Glomerular endothelial cell (primary cell): ENCODE data around the gene TSN. TPM values are rescaled to one million over a fixed set of nuclear protein-coding genes. Genes with fewer than 3 reads are reported as not detected.

Experiments
- DNase-seq: peaks from one replicate; pipeline ENCODE4 v3.0.0-alpha.2; 2011; ENCODE audit warnings: low read depth, low spot score; ENCODE audit errors: extremely low read depth
- total RNA-seq: library from RNA; depleted of rRNA; stranded (reverse); fragments of >200 nt; gene quantifications from 2 replicates; pipeline ENCODE4 v1.2.3, GENCODE V29; 2015

Gene TSN
- total RNA-seq, 1 donor from 2014 or later = 53.3 TPM

DNA sequence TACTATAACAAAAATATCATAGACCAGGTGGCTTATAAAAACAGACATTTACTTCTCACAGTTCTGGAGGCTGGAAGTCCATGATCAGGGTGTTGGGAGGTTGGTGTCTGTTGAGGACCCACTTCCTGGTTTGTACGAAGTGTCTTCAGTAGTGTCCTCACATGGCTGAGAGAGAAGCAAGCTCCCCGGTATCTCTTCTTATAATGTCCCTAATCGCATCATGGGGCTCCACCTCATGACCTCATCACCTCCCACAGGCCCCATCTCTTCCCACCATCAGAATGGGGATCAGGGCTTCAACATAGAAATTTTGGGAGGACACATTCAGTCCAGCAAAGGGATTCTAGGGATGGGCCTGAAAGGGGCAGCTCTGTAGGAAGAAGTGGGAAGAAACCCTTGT lies 14.0 kb upstream of the TSN start:
- DNase-seq = no peak

DNA sequence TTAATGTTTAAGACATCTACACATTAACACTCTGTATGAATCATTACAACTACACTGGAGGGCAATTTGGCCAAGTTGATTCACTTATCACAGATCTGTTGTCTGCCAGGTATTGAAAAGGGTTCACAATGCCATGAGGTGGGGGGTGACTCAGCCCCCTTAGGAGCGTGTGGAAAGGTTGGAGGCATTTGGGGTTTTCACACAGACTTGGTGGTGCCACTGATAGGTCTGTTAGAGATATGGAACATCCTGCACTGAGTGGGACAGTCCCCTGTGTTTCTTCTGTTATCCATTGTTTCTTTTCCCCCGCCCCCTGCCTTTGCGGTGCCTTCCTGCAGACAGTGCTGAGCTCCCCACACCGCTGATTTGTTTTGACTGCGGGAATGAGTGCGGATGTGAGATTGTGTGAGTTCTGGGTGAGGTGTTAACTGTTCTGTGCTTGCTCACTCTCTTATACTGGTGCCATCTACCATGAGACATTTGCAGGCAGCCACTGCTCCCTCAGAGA lies 9.3 kb upstream of the TSN start:
- no peak for DNase-seq

DNA sequence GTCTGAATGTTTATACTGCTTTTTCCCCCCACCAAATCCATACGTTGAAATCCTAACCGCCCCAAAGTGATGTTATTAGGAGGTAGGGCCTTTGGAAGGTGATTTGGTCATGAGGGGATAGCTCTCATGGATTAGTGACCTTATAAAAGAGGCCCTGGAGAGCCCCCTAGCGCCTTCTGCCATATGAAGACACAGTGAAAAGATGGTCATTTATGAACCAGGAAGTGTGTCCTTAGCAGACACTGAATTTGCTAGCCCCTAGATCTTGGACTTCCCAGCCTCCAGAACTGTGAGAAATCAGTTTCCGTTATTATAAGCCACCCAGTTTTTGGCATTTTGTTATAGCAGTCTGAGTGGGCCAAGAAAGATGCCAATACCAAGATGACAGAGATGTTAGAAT lies 7.2 kb upstream of the TSN start:
- no peak for DNase-seq

DNA sequence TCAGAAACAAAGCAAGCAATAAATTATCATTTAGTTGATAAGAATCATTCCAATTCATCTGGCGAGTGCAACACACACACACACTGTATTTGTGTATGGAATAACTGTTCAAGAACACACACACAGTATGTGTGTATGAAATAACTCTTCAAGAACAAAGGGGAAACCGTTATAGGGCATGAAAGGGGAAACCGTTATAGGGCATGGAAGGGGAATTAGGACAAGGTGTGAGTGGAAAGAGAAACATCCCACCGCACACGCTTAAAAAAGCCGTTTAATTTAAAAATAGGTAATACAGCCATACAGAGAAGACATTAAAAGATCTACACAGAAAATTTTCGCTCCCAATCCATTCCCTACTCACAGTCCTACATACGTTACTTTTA lies 607 bp upstream of the TSN start:
- no peak for DNase-seq

DNA sequence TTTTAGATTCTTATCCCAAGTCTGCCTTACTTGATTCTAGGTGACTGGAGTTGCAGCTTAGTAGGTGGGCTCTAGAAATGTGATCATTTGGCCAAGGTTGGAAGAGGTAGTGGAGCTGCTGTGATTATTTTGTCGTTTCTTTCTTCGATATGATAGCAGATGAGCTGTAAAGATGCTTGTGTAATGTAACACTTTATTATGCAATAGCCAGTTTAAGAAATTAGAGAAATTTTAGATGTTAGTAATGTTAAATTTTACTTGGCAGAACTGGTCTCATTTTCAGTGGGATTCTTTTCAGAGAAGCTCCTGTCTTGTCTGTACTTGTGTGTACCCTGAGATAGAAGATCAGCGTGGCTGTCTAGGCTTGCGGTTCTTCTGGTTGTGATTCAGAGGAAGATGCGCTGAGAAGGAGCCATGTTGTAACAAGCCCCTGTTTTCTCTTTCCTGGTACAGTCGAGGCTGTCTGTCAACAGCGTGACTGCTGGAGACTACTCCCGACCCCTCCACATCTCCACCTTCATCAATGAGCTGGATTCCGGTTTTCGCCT lies 9.3 kb downstream of the TSN start:
- DNase-seq = no peak

DNA sequence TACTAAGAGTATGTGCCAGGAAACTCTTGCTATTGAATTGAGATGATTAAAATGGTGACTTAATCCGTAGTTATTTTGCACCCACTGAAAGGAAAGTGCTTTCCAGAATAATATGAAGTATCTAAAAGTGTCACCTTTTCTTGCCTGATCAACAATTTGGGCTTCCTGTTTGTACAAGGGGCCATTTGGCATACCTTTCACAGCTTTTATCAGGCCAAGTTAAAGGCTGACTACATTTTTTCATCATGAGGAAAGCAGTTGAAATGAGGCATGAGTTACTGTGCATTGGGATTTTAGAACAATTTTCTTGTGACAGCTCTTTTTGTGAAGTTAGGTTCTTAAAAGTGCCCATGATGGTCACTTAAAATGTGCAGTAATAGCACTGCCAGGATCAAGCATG lies 11.2 kb downstream of the TSN start:
- DNase-seq = no peak

DNA sequence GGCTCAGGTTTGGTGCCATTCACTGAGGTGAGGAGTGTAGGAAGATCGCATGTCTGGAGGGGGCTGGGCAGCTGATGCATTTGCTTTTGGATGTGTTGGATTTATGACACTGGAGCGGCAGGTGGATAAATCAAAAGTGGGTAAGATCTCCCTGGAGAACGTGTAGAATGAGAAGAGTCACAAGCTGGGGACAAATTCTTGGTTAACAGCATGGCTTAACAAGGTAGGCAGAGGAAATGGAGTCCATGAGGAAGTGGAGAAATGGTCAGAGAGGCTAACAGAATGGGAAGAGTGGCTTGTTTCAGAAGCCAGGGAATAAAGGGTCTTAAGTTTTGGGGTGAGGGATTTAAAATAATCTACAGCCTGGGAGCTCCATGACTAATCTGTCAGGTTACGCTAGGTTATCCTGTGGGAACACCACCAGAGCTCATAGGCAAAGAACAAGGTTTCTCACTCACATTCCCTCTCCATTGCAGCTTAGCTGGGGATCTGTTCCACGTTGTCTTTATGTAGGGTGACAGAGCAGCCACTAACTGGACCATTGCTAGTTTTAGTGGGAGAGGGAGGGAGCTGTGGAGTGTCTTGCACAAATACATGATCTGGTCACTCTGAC lies 12.8 kb downstream of the TSN start:
- no peak for DNase-seq

DNA sequence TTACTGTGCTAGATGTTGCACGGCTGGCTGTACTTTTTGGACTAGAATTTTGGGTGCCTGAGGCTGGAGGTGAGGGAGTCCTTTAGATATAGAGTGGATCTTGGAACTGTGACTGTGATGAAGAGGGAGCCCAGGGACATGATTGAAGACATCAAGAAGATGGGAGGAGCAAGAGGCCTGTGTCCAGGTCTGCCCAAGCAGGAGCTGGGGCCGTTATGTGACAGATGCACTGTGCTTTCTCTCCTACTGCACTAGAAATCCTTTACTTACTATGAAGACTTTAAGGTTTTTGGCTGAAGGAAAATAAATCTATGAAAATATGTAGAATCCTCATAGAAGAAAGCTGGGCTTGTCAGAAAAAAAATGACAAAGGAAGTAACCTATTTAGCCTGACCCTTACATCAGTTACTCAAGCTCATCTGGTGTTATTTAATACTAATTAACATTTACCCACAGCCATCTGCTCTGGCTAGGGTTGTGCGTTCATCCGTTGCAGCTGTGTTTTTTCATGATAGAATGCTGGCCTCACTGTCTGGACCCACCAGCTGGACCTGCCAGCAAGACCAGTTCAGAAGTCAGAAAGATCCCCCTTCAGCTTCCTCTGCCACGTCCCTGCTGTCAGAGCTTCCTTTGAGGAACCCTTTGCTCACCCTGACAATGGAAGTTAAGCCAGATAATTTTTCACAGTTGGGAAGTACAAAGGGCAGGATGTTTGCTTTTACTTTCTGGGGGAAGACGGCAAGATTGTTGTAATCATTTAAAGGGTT lies 16.7 kb downstream of the TSN start:
- no peak for DNase-seq

DNA sequence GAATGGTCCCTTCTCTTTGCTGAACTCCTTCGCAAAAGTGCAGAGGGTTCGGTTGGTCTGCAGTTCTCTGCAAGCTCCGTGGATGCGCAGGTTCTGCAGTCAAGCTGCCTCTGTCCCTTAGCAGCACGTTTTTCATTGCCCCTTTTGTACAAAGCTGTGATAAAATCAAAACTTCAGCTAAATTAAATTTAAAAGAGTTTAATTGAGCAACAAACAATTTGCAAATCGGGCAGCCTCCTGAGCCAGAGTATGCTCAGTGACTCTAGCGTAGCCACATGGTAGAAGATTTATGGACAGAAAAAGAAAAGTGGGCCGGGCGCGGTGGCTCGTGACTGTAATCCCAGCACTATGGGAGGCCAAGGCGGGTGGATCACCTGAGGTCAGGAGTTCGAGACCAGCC lies 18.8 kb downstream of the TSN start:
- DNase-seq = no peak

DNA sequence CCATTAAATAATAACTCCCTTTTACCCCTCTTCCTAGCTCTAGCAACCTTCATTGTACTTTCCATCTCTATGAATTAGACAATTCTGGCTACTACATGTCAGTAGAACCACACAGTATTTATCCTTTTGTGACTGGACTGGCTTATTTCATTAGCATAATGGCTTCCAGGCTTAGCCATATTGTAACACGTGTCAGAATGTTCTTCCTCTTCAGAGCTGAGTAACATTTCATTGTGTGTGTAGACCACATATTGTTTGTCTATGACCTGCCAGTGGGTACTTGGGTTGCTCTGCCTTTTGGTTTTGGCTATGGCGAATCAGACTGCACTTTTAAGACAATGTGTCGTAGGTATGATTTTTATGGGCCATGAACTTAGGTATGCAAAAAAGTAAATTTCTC lies 20.9 kb downstream of the TSN start:
- DNase-seq = no peak

DNA sequence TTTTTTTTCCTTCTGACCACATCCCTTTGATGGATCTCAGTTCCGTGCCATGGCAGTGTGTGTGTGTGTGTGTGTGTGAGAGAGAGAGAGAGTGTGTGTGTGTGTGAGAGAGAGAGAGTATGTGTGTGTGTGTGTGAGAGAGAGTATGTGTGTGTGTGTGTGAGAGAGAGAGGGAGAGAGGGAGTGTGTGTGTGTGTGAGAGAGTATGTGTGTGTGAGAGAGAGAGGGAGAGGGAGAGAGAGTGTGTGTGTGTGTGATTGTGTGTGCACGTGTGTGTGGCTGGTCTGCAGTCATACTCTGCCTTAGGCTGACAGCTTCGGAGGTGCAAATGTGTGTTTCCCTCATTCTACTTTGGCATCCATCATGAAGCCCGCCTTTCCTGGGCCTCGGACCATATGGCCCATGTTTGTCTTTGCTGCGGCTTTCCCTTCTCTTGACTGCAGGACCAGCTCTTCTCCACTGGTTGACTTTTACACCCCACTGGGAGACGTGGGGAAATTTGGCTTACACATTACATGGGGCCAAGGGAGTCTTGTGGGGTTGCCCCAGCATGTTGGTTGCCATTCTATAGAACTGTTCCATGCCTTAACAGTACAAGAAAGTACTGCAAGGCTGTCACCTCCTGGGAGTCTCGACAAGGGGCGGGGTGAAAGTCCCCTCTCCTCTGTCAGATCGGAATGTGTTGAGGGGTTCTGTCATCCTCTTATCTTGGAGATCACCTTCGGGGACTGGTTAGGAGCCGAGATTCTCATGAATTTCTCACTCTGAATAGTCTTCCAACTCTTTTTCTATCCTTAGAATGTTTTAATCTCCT lies 21.6 kb downstream of the TSN start:
- DNase-seq = no peak

DNA sequence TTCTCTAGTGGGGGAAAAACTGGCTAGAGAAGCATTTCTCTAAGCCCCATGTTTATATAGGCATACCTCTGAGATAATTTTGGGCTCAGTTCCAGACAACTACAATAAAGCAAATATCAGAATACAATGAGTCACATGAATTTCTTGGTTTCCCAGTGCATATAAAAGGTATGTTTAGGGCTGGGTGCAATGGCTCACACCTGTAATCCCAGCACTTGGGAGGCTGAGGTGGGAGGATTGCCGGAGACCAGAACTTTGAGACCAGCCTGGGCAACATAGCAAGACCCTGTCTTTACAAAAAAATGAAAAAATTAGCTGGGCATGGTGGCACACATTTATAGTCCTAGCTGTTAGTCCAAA lies 22.2 kb downstream of the TSN start:
- DNase-seq = no peak

DNA sequence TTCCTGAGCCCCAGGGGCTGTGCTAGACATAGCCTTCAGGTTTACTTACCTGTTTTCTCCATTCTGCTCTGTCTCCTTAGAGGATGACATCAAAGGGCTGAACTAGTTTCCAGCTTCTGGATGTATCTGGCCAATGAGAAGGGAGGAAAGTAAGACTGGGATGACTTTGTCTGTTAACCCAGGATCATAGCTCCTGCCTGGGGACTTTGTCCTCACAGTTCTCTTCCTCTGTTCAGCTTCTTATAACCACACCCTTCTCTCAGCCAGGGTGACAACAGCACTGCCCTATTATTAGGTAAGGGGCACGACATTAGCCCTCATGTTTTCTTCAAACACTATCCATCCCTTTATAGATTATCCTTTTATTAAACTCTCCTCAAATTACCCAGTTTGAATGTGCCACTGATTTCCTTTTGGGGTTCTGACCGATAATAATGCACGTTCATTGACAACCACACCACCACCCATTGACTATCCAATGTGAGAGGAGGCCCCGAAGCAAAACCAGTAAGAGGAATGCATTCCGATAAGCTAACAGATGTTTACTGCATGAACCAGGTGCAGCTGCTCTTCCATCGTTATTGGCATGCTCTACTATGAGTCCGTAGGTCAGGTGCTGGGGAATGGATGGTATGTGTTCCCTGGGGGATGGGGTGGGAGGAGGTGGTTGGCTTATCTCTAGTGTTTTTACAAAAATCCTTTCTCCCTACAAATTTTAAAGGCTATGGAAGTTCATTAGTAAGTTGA lies 23.5 kb downstream of the TSN start:
- no peak for DNase-seq

DNA sequence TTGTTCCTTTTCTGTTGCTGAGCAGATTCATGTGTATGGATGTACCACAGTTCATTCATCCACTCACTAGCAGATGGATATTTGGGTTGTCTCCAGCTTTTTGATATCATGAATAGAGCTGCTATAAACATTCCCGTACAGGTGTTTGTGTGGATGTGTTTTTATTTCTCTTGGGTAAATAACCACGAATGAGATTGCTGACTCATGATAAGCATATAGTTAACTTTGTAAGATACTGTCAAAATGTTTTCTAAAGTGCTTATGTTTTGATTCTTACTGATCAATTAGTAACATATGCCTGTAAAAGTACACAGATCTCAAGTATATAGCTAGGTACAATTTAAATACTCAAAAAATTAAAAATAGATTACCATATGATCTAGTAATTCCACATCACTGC lies 27.7 kb downstream of the TSN start:
- DNase-seq = no peak

DNA sequence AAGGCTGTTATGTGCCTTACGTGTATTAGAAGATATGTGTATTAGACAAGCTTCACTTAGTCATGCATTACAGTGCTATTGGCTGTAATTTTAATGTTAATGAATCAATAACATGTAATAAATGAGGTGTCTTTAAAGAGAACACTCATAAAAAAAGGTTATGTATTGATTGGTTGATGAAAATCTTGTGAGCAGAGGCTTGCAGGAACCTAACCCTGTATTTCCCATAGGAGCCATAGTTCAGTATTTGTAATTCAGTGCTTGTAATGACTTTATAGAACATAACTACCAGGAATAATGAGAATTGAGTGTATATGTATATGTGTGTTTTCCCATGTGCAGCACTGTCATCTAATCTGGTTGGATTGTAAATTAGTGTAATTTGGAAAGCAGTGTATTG lies 33.2 kb downstream of the TSN start:
- DNase-seq = no peak

DNA sequence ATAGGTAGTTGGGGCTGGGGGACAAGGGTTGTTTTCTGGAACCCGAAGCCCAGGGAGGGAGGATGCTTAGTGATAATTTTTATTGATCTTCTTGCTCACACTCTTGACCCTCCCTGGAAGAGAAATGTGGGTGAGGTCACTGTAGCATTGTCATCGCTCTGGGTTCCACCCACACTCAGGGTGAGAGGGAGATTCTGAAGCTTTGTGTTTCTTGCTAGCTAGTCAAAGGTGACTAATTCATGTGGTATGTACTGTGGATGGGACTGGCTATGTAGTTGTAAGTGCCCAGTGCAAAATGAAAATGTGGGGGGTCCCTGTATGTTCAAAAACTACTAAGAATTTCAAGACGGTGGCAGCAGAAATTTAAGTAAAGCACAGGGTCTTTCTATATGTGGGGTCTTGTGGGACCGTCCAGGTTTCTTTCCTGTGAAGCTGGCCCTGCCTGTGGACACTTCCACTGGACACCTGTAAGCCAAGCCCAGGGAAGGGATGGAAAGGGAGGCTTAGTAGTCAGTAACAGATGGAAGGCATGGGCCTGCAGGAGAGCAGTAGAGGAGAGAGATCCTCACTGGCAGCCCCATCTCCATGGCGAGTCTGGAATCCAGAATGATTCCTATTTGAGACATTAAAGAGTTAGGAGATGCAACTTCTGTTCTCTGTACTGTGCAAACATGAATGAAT lies 35.0 kb downstream of the TSN start:
- DNase-seq = no peak

DNA sequence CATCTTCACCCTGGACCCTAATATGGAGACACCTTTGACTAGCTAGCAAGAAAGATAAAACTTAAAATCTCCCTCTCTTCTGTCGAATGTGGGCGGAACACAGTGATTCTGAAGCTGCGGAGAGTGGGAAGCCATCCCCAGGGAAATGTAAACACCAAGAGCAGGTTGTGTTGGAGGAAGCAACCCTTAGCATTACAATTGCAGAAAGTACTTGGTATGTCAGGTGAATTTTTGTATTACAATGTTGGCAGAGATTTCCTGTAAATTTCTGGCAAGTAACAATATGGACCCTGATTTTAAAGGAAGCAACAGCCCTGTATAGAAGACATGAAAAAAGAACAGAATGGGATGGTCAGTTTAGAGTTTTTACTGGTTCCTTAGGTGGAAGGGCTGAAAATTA lies 35.8 kb downstream of the TSN start:
- DNase-seq = no peak

DNA sequence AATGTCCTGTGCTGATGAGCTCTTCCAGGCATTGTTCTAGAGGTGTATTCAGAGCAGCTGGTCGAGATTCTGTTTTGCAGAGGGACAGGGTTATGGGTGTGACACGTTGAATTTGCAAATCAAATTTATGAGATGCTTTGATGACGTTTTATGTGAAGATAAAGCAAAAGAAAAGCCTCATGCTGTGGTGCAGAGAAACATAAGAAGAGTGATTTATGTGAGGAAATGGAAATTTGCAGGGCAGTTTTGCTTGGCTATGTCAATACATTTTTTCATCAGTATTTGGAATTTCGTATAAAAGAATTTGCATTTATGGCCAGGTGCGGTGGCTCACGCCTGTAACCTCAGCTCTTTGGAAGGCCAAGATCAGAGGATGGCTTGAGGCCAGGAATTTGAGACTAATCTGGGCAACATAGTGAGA lies 36.4 kb downstream of the TSN start:
- DNase-seq = no peak

DNA sequence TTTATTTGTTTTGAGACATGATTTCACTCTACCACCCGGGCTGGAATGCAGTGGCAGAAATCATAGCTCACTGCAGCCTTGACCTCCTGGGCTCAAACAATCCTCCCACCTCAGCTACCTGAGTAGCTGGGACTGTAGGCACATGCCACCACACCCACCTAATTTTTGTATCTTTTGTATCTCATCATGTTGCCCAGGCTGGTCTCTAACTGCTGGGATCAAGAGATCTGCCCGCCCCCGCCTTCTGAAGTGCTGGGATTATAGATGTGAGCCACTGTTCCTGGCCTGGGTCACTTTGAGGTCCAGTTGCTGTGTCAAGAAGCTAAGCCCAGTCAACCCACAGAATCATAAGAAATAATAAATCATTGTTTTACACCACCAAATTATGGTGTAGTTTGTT lies 38.4 kb downstream of the TSN start:
- DNase-seq = no peak

DNA sequence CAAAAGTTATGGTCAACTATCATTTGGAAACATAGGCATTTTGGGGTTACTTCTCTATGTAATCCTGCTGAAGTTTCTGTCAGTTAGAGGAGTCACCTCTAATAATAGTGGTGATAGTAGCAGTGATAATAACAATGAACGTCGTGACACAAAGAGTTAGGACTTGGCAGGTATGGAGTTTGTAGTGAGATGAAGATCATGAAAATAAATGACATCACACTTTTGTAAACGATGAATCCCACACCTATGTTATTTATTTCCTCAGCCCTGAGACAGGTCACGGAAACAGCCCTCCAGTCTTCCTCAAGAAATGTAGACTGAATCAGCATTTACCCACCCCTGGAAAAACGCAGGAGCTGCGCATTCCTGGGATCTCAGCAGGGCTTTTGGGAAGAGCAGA lies 38.8 kb downstream of the TSN start:
- no peak for DNase-seq
